PC-9 (cell line): Measurements from ENCODE around the gene TBC1D22A. TPM values are rescaled to one million over a fixed set of nuclear protein-coding genes. Genes with fewer than 3 reads are reported as not detected.

ENCODE experiments used
- BruUV-seq: library from RNA; stranded (reverse); fragments of 400-500 nt; replicated peaks from 2 replicates; lab custom pipeline; 2021; lab: Mats Ljungman, UMichigan
- CTCF ChIA-PET: fragments of 300-600 bp; sonication (Branson Sonifier 250); formaldehyde crosslinking; loops from one replicate; lab custom pipeline; 2022; ENCODE audit warnings: antibody characterized with exemption; lab: Charles Lee
- POLR2A ChIA-PET: fragments of 300-600 bp; sonication (Branson Sonifier 250); formaldehyde crosslinking; loops from one replicate; lab custom pipeline; 2022; ENCODE audit warnings: antibody characterized with exemption; ENCODE audit not compliant: unreplicated experiment; lab: Charles Lee
- DNase-seq, 2 experiments: peaks; one replicate each; pipeline versions ENCODE4 v3.0.0 to v3.0.0-alpha.2; 2015 to 2022; ENCODE audit warnings: mixed read lengths in 1 of 2
- H2AFZ ChIP-seq: fragments of 200-600 bp; sonication (generic); 2 replicates; pipeline ENCODE4 v1.8.1; 2017; ENCODE audit warnings: antibody characterized with exemption
- H3F3A ChIP-seq: fragments of 200-600 bp; sonication (generic); 2 replicates; pipeline ENCODE4 v1.8.1; 2017; ENCODE audit warnings: antibody characterized with exemption, mild to moderate bottlenecking, low read depth; ENCODE audit not compliant: insufficient read depth
- H3K27ac ChIP-seq: fragments of 200-600 bp; sonication (generic); 2 replicates; pipeline ENCODE4 v1.6.1; 2016; ENCODE audit warnings: mixed run types
- H3K27me3 ChIP-seq: fragments of 200-600 bp; sonication (generic); 2 replicates; pipeline ENCODE4 v1.6.1; 2016; ENCODE audit warnings: low read depth, mixed run types; ENCODE audit not compliant: insufficient read depth
- H3K36me3 ChIP-seq: fragments of 200-600 bp; sonication (generic); 2 replicates; pipeline ENCODE4 v1.6.1; 2016; ENCODE audit warnings: low read depth, mixed run types
- H3K4me1 ChIP-seq: fragments of 200-600 bp; sonication (generic); replicated peaks from 2 replicates; pipeline ENCODE4 v1.6.1; 2016; ENCODE audit warnings: mixed run types; ENCODE audit not compliant: insufficient read depth
- H3K4me2 ChIP-seq: fragments of 200-600 bp; sonication (generic); 2 replicates; pipeline ENCODE4 v1.6.1; 2017; ENCODE audit warnings: mixed run types
- H3K4me3 ChIP-seq: fragments of 200-600 bp; sonication (generic); 2 replicates; pipeline ENCODE4 v1.6.1; 2016; ENCODE audit warnings: mixed run types
- H3K79me2 ChIP-seq: fragments of 200-600 bp; sonication (generic); 2 replicates; pipeline ENCODE4 v1.6.1; 2017; ENCODE audit warnings: low read depth, mixed run types
- H3K9me2 ChIP-seq: fragments of 200-600 bp; sonication (generic); 2 replicates; pipeline ENCODE4 v1.8.1; 2017; ENCODE audit warnings: mild to moderate bottlenecking; ENCODE audit not compliant: insufficient read depth
- H3K9me3 ChIP-seq: fragments of 200-600 bp; sonication (generic); 2 replicates; pipeline ENCODE4 v1.8.1; 2016; ENCODE audit warnings: low read depth; ENCODE audit not compliant: insufficient read depth
- H4K20me1 ChIP-seq: fragments of 200-600 bp; sonication (generic); 2 replicates; pipeline ENCODE4 v1.8.1; 2017; ENCODE audit not compliant: insufficient read depth
- EZH2 ChIP-seq: fragments of 200-600 bp; sonication (generic); IDR thresholded peaks from 2 replicates; pipeline ENCODE4 v1.8.0; 2017; ENCODE audit warnings: antibody characterized with exemption, low read depth
- intact Hi-C: fragments of 100-400 bp; cut with micrococcal nuclease; formaldehyde crosslinking; loops from one replicate; pipeline ENCODE4 v1.10.0; 2022; ENCODE audit not compliant: unreplicated experiment
- total RNA-seq: library from RNA; stranded (reverse); gene quantifications from 2 replicates; pipeline ENCODE4 v1.2.3, GENCODE V29; 2021
- TF ChIP-seq, protein P1 (sequence below): fragments of 200-600 bp; sonication (generic); conservative IDR thresholded peaks from 2 replicates; pipeline ENCODE4 v1.6.1; 2017; ENCODE audit warnings: mixed run types, antibody characterized with exemption, mild to moderate bottlenecking, moderate library complexity

Gene TBC1D22A
- total RNA-seq, 1 experiment from 2014 or later: 40.3 TPM

DNA sequence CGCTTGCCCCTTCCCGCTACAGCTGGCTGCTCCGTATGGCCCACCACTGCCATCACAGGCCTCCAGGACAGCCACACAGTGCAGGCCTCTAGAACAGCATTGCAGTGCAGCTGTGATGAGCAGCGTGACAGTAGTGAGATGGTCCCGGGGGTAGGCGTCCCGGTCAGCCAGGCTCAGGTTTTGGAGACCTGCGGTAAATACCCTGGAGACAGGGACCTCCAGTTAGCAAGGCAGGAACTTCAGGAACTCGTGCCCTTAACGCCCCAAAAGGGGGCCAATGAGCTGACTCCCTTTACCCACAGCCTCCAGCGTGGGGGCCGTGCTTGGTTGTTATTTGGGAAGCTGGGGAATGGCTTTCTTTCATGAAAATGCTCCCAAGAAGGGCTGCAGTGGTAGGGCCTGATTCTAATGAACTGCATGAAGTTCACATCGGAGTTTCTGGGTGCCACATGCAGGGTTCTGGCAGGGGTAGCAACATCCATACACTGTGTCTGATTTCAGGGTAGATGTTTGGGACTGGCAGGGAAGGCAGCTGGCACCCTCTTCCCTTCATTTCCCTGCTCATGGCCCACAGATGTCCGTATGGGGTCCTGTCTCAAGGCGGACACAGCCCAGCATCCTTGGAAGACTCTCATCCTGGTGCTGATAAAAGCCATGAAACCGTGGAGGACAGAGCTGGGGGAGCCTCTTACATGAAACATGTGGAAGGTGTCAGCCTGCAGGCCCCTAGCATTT lies 440.5 kb downstream of the TBC1D22A start:
- Histone ChIP-seq H3K9me2 (no peaks in the 10 kb centered on the region), H2AFZ (no peak overlapping the region), H3K27ac (no peak overlapping the region), H3F3A (no peaks in the 10 kb centered on the region), H3K27me3 (peaks cover 93% of the 10 kb centered on the region), H4K20me1 (0 out of 2 replicates have a peak, but pooled peaks cover 3% of the 10 kb centered on the region), H3K4me1 (no peaks in the 10 kb centered on the region), H3K9me3 (no peaks in the 10 kb centered on the region), H3K36me3 (no peaks in the 10 kb centered on the region), H3K79me2 (no peaks in the 10 kb centered on the region), H3K4me3 (no peak overlapping the region), H3K4me2 (no peak overlapping the region)
- intact Hi-C loops: no loop called here
- BruUV-seq: no TSS peak
- ChIA-PET CTCF (no interaction called here), POLR2A (no interaction called here)
- no peak for DNase-seq
- TF ChIP-seq, protein P1, sequence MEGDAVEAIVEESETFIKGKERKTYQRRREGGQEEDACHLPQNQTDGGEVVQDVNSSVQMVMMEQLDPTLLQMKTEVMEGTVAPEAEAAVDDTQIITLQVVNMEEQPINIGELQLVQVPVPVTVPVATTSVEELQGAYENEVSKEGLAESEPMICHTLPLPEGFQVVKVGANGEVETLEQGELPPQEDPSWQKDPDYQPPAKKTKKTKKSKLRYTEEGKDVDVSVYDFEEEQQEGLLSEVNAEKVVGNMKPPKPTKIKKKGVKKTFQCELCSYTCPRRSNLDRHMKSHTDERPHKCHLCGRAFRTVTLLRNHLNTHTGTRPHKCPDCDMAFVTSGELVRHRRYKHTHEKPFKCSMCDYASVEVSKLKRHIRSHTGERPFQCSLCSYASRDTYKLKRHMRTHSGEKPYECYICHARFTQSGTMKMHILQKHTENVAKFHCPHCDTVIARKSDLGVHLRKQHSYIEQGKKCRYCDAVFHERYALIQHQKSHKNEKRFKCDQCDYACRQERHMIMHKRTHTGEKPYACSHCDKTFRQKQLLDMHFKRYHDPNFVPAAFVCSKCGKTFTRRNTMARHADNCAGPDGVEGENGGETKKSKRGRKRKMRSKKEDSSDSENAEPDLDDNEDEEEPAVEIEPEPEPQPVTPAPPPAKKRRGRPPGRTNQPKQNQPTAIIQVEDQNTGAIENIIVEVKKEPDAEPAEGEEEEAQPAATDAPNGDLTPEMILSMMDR: no peak
- no peak for TF ChIP-seq EZH2

DNA sequence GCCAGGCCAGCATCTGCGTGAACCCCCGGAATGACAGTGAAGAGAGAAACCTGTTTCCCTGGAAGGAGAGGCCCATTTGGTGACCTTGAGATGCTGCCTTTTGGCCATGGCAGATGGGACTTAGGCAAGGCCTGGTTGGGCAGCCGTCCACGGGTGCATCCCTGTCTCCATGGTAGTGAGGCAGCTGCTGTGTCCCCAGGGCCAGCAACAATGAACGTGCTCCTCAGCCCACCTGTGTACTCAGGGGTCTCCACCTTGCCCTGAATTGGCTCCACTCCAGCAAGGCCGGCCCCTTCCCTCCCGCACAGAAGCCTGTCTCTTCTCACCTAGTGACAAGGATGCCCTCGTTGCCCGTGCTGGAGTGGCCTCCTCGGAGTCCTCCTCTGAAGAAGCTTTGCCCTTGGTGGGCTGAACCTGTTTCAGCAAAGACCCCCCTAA lies 441.1 kb downstream of the TBC1D22A start:
- Histone ChIP-seq H3K9me3 (no peaks in the 10 kb centered on the region), H2AFZ (no peak overlapping the region), H3K9me2 (no peaks in the 10 kb centered on the region), H3F3A (no peaks in the 10 kb centered on the region), H3K79me2 (no peaks in the 10 kb centered on the region), H3K27me3 (peaks cover 93% of the 10 kb centered on the region), H4K20me1 (0 out of 2 replicates have a peak, but pooled peaks cover 3% of the 10 kb centered on the region), H3K36me3 (no peaks in the 10 kb centered on the region), H3K4me1 (no peaks in the 10 kb centered on the region), H3K4me2 (no peak overlapping the region), H3K27ac (no peak overlapping the region), H3K4me3 (no peak overlapping the region)
- TF ChIP-seq EZH2: no peak
- TF ChIP-seq, protein P1: no peak
- ChIA-PET POLR2A (interaction anchor here (0.6 kb wide), 1 partner anchor 31 kb away, joined by 3 read pairs; no protein-coding TSS in a partner anchor), CTCF (no interaction called here)
- BruUV-seq: no TSS peak
- DNase-seq: no peak
- intact Hi-C loops: no loop called here

DNA sequence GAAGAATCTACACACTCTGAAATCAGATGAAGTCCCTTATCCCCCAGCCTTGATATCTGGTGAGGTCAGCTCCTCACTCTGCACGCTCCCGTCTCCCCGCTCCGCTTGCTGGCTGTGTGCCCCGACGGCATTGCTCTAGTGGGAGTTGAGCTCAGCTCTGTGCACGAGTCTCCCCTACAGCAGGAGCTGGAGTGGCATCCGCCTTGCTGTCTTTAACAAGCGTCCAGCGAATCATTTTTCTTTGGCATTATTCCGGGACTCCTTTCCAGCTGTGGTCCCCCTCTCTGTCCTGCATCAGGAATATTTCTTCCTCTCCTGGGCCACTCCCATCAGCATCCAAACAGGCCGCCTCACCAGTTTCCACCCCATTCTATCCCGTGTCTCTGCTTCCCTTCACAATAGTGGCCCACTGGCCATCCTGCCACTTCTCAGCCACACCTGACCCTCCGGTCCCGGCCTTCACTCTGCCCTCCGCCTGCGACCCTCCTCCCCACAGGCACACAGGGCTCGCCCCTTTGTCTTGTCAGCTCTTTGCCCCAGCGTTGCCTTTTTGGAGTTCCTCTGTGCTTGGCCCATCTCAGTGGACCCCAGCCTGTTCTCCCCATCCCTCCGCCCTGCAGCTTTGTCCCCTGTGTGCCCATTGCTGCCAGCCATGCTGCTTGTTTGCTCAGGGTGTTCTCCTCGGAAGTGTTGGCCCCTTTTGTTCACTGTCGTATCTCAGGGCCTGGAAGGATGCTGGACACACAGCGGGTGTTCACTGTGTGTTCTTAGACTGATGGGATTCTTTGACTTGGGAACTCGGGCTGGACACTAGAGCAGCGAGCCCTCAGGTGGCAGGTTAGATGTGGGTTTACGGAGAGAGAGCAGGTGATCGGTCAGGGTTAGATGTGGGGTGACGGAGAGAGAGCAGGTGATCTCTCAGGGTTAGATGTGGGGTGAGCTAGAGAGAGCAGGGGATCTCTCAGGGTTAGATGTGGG lies 441.8 kb downstream of the TBC1D22A start:
- Histone ChIP-seq H3K4me2 (no peak overlapping the region), H3K27ac (no peak overlapping the region), H3K79me2 (no peaks in the 10 kb centered on the region), H3K4me1 (no peaks in the 10 kb centered on the region), H2AFZ (no peak overlapping the region), H3K4me3 (no peak overlapping the region), H4K20me1 (0 out of 2 replicates have a peak, but pooled peaks cover 3% of the 10 kb centered on the region), H3K9me3 (no peaks in the 10 kb centered on the region), H3K9me2 (no peaks in the 10 kb centered on the region), H3K27me3 (peaks cover 95% of the 10 kb centered on the region), H3K36me3 (no peaks in the 10 kb centered on the region), H3F3A (no peaks in the 10 kb centered on the region)
- TF ChIP-seq EZH2: no peak
- TF ChIP-seq, protein P1: no peak
- BruUV-seq: no TSS peak
- CTCF ChIA-PET: no interaction called here
- DNase-seq: no peak
- POLR2A ChIA-PET: interaction anchor here (0.6 kb wide), 1 partner anchor 30 kb away, joined by 3 read pairs; no protein-coding TSS in a partner anchor
- intact Hi-C loops: no loop called here
